HEK293T (cell line): ENCODE measurements around the gene SLC25A17.

Experiments
- ARNT ChIP-seq: fragments of 450-650 bp; IDR thresholded peaks from 2 replicates; pipeline ENCODE4 v1.6.1; 2017; ENCODE audit warnings: mild to moderate bottlenecking
- BHLHE40 ChIP-seq: fragments of 450-650 bp; IDR thresholded peaks from 2 replicates; pipeline ENCODE4 v1.6.1; 2016; ENCODE audit warnings: mild to moderate bottlenecking, moderate library complexity, borderline replicate concordance
- FOXK2 ChIP-seq: fragments of 450-650 bp; IDR thresholded peaks from 2 replicates; pipeline ENCODE4 v1.6.1; 2016; ENCODE audit warnings: mild to moderate bottlenecking
- LEF1 ChIP-seq: fragments of 450-650 bp; IDR thresholded peaks from 2 replicates; pipeline ENCODE4 v1.6.1; 2017; ENCODE audit warnings: mild to moderate bottlenecking, borderline replicate concordance
- NFRKB ChIP-seq: fragments of 450-650 bp; IDR thresholded peaks from 2 replicates; pipeline ENCODE4 v1.6.1; 2016; ENCODE audit warnings: mild to moderate bottlenecking, moderate library complexity
- SP1 ChIP-seq: fragments of 450-650 bp; IDR thresholded peaks from 2 replicates; pipeline ENCODE4 v1.6.1; 2017
- SUZ12 ChIP-seq: fragments of 450-650 bp; IDR thresholded peaks from 2 replicates; pipeline ENCODE4 v1.6.1; 2016; ENCODE audit warnings: mild to moderate bottlenecking
- TARDBP ChIP-seq: fragments of 450-650 bp; IDR thresholded peaks from 2 replicates; pipeline ENCODE4 v1.6.1; 2016
- ZNF384 ChIP-seq: fragments of 450-650 bp; IDR thresholded peaks from 2 replicates; pipeline ENCODE4 v1.6.1; 2016

- TF ChIP-seq TARDBP = no peak
- TF ChIP-seq ZNF384 = no peak
- no peak for TF ChIP-seq NFRKB
- no peak for TF ChIP-seq SP1
- no peak for TF ChIP-seq SUZ12
- TF ChIP-seq LEF1 = no peak
- TF ChIP-seq FOXK2 = no peak
- TF ChIP-seq BHLHE40 = no peak
- TF ChIP-seq ARNT = no peak
Observed at GRCh38 chr22:40726514-40726913, 92.6 kb downstream of the SLC25A17 start.
